Neural cell (in vitro differentiated cells): ENCODE measurements around the gene DBNDD1. TPM values are rescaled to one million over a fixed set of nuclear protein-coding genes. Genes with fewer than 3 reads are reported as not detected.

Experiments
- H2AFZ ChIP-seq: fragments of 200-600, 300-800 bp; sonication (generic), shearing (Covaris generic); 2 replicates; pipeline ENCODE4 v1.6.0; 2014; ENCODE audit warnings: low read depth, mild to moderate bottlenecking, antibody characterized with exemption, low read length, moderate library complexity
- H3F3A ChIP-seq: fragments of 200-600 bp; shearing (Covaris generic); 2 replicates; pipeline ENCODE4 v1.6.1; 2016; ENCODE audit warnings: mild to moderate bottlenecking, moderate library complexity, mixed read lengths, antibody characterized with exemption, low read length; ENCODE audit not compliant: insufficient read depth, poor library complexity, severe bottlenecking
- H3K27ac ChIP-seq: fragments of 200-600, 300-800 bp; sonication (generic), shearing (Covaris generic); 2 replicates; pipeline ENCODE4 v1.5.1; 2014; ENCODE audit warnings: mild to moderate bottlenecking, low read length, moderate library complexity
- H3K27me3 ChIP-seq: fragments of 300-800, 200-600 bp; sonication (generic), shearing (Covaris generic); 2 replicates; pipeline ENCODE4 v1.6.0; 2014; ENCODE audit warnings: mild to moderate bottlenecking, low read depth, low read length, moderate library complexity; ENCODE audit not compliant: insufficient read depth
- H3K36me3 ChIP-seq: fragments of 300-800, 200-600 bp; sonication (generic), shearing (Covaris generic); 2 replicates; pipeline ENCODE4 v1.5.1; 2014; ENCODE audit warnings: mild to moderate bottlenecking, antibody characterized with exemption, low read length, moderate library complexity; ENCODE audit not compliant: insufficient read depth
- H3K4me2 ChIP-seq: fragments of 300-800, 200-600 bp; sonication (generic), shearing (Covaris generic); 2 replicates; pipeline ENCODE4 v1.6.0; 2014; ENCODE audit warnings: mild to moderate bottlenecking, low read length
- H3K4me3 ChIP-seq: fragments of 300-800, 200-600 bp; sonication (generic), shearing (Covaris generic); 2 replicates; pipeline ENCODE4 v1.5.1; 2014; ENCODE audit warnings: mild to moderate bottlenecking, low read length, moderate library complexity
- H3K79me2 ChIP-seq: fragments of 200-600 bp; shearing (Covaris generic); replicated peaks from 2 replicates; pipeline ENCODE4 v1.6.0; 2014; ENCODE audit warnings: mild to moderate bottlenecking, low read length, moderate library complexity; ENCODE audit not compliant: insufficient read depth
- H3K9ac ChIP-seq: fragments of 300-800, 200-600 bp; sonication (generic), shearing (Covaris generic); 2 replicates; pipeline ENCODE4 v1.6.1; 2016; ENCODE audit warnings: mild to moderate bottlenecking, low read length, mixed read lengths
- H3K9me2 ChIP-seq: fragments of 200-600 bp; shearing (Covaris generic); 2 replicates; pipeline ENCODE4 v1.6.1; 2016; ENCODE audit warnings: mild to moderate bottlenecking, low read length, mixed read lengths; ENCODE audit not compliant: insufficient read depth
- H3K9me3 ChIP-seq: fragments of 200-600, 300-800 bp; sonication (generic), shearing (Covaris generic); 2 replicates; pipeline ENCODE4 v1.6.1; 2016; ENCODE audit warnings: mild to moderate bottlenecking, mixed run types, low read length, moderate library complexity, mixed read lengths
- H4K20me1 ChIP-seq: fragments of 200-600 bp; shearing (Covaris generic); 2 replicates; pipeline ENCODE4 v1.6.1; 2016; ENCODE audit warnings: mild to moderate bottlenecking, mixed run types; ENCODE audit not compliant: insufficient read depth
- CTCF ChIP-seq: fragments of 450-650 bp; IDR thresholded peaks from 2 replicates; pipeline ENCODE4 v1.5.1; 2014; ENCODE audit warnings: antibody characterized with exemption, mild to moderate bottlenecking, moderate library complexity; ENCODE audit not compliant: poor library complexity, severe bottlenecking
- EP300 ChIP-seq: fragments of 450-650 bp; conservative IDR thresholded peaks from 2 replicates; pipeline ENCODE4 v1.6.1; 2014; ENCODE audit warnings: antibody characterized with exemption, mild to moderate bottlenecking, moderate library complexity; ENCODE audit not compliant: poor library complexity, severe bottlenecking
- EZH2 ChIP-seq: fragments of 200-600, 300-800 bp; shearing (Covaris generic), sonication (generic); IDR thresholded peaks from 2 replicates; pipeline ENCODE4 v1.6.1; 2014; ENCODE audit warnings: antibody characterized with exemption, low read length, borderline replicate concordance, mild to moderate bottlenecking; ENCODE audit not compliant: insufficient read depth, poor library complexity, severe bottlenecking
- MXI1 ChIP-seq: fragments of 450-650 bp; conservative IDR thresholded peaks from 2 replicates; pipeline ENCODE4 v1.6.1; 2014; ENCODE audit warnings: antibody characterized with exemption, mild to moderate bottlenecking; ENCODE audit not compliant: poor library complexity, severe bottlenecking
- POLR2AphosphoS5 ChIP-seq: IDR thresholded peaks from 2 replicates; pipeline ENCODE4 v1.6.1; 2012
- RAD21 ChIP-seq: fragments of 450-650 bp; conservative IDR thresholded peaks from 2 replicates; pipeline ENCODE4 v1.6.1; 2014; ENCODE audit warnings: antibody characterized with exemption, mild to moderate bottlenecking, moderate library complexity
- REST ChIP-seq: IDR thresholded peaks from 2 replicates; pipeline ENCODE4 v1.6.1; 2012; ENCODE audit warnings: borderline replicate concordance
- SMC3 ChIP-seq: fragments of 450-650 bp; conservative IDR thresholded peaks from 2 replicates; pipeline ENCODE4 v1.6.1; 2014; ENCODE audit warnings: antibody characterized with exemption, mild to moderate bottlenecking, moderate library complexity; ENCODE audit not compliant: poor library complexity
- TAF1 ChIP-seq: IDR thresholded peaks from 2 replicates; pipeline ENCODE4 v1.6.1; 2012; ENCODE audit warnings: low read depth
- polyA plus RNA-seq: library from polyadenylated mRNA; depleted of rRNA; stranded (reverse); fragments of >200 nt; gene quantifications from 2 replicates; pipeline ENCODE4 v1.2.3, GENCODE V29; 2014

The DBNDD1 gene
- polyA plus RNA-seq, 1 donor from 2014 or later, result 15.4 TPM

GRCh38 chr16:90048347-90048722 lies 29.1 kb upstream of the DBNDD1 start:
- TF ChIP-seq CTCF, result no peak
- H3K27ac ChIP-seq, result no peak overlapping the region

GRCh38 chr16:90047714-90048346 lies 28.6 kb upstream of the DBNDD1 start:
- Histone ChIP-seq H3K79me2 (no peaks in the 10 kb centered on the region), H3K4me2 (no peak overlapping the region), H3K9ac (no peak overlapping the region), H2AFZ (no peak overlapping the region), H3K9me3 (no peaks in the 10 kb centered on the region), H3K9me2 (no peaks in the 10 kb centered on the region), H3K27me3 (no peaks in the 10 kb centered on the region), H3K36me3 (no peaks in the 10 kb centered on the region), H4K20me1 (no peaks in the 10 kb centered on the region), H3K27ac (no peak overlapping the region), H3K4me3 (no peak overlapping the region), H3F3A (no peaks in the 10 kb centered on the region)
- TF ChIP-seq EP300 (no peak), EZH2 (no peak), SMC3 (no peak), POLR2AphosphoS5 (no peak), TAF1 (no peak), CTCF (no peak), MXI1 (no peak), RAD21 (no peak), REST (no peak)

More at GRCh38 chr16:90048347-90048722, 29.1 kb upstream of the DBNDD1 start:
- Histone ChIP-seq H3K9ac (no peak overlapping the region), H2AFZ (no peak overlapping the region), H4K20me1 (no peaks in the 10 kb centered on the region), H3K4me2 (no peak overlapping the region), H3F3A (no peaks in the 10 kb centered on the region), H3K27me3 (no peaks in the 10 kb centered on the region), H3K4me3 (no peak overlapping the region), H3K79me2 (no peaks in the 10 kb centered on the region), H3K9me3 (no peaks in the 10 kb centered on the region), H3K9me2 (no peaks in the 10 kb centered on the region), H3K36me3 (no peaks in the 10 kb centered on the region)
